HG02759 (cell line): ENCODE measurements around the gene DNAJB13.
A peak's percentile ranks its signal among the peaks of the same experiment; 100 is the strongest.
"Not testable (repeated sequence)": the region's sequence is repeated elsewhere in the genome, so short reads cannot be mapped to it uniquely, and the experiment has no call there.

Experiments used
- ATAC-seq: cut with Tn5 transposase; IDR thresholded peaks from one replicate; pipeline ENCODE4 v1.9.1; 2021; ENCODE audit warnings: mild to moderate bottlenecking, moderate library complexity; ENCODE audit not compliant: unreplicated experiment

Gene DNAJB13

GRCh38 chr11:73976451-73977151, 25.8 kb downstream of the DNAJB13 start:
- no peak for ATAC-seq

- ATAC-seq: no peak
Measured at GRCh38 chr11:73977856-73978519, 27.2 kb downstream of the DNAJB13 start.

GRCh38 chr11:73978576-73979086, 27.8 kb downstream of the DNAJB13 start:
- no peak for ATAC-seq

- peak; percentile 53 for ATAC-seq
Measured at GRCh38 chr11:73980001-73980961, 29.5 kb downstream of the DNAJB13 start.

GRCh38 chr11:73981051-73981805, 30.4 kb downstream of the DNAJB13 start:
- no peak for ATAC-seq

GRCh38 chr11:73982595-73982989, 31.8 kb downstream of the DNAJB13 start, which contains the start of gene UCP2:
Gene UCP2 (minus strand): TSS chr11:73982843. CDS start chr11:73978378, 4,465 bp downstream.
- ATAC-seq: peak; percentile 57

GRCh38 chr11:73982990-73983740, 32.3 kb downstream of the DNAJB13 start:
- ATAC-seq: peak; percentile 80

- ATAC-seq: no peak
Measured at GRCh38 chr11:73983741-73984538, 33.1 kb downstream of the DNAJB13 start.

GRCh38 chr11:73985661-73986060, 34.8 kb downstream of the DNAJB13 start:
- not testable (repeated sequence) for ATAC-seq

GRCh38 chr11:73988227-73988626, 37.4 kb downstream of the DNAJB13 start:
- ATAC-seq: no peak

- no peak for ATAC-seq
Measured at GRCh38 chr11:73989156-73989555, 38.3 kb downstream of the DNAJB13 start.

- no peak for ATAC-seq
Measured at GRCh38 chr11:73990730-73991129, 39.9 kb downstream of the DNAJB13 start.

GRCh38 chr11:73991471-73992006, 40.7 kb downstream of the DNAJB13 start:
- peak; percentile 52 for ATAC-seq

- ATAC-seq: peak; percentile 52
Measured at GRCh38 chr11:73995247-73995646, 44.4 kb downstream of the DNAJB13 start.

- ATAC-seq: no peak
Measured at GRCh38 chr11:73995731-73996130, 44.9 kb downstream of the DNAJB13 start.

- ATAC-seq: no peak
Measured at GRCh38 chr11:73996161-73996747, 45.4 kb downstream of the DNAJB13 start.

GRCh38 chr11:73997120-73997770, 46.4 kb downstream of the DNAJB13 start:
- ATAC-seq: no peak
